Inferior parietal cortex (tissue), 1 donor: ENCODE data around the gene PPWD1.

Source experiments
- DNase-seq: peaks from one replicate; pipeline ENCODE4 v3.0.0-alpha.2; 2016; ENCODE audit errors: extremely low spot score

The PPWD1 gene

GRCh38 chr5:65623482-65623881 lies 60.4 kb downstream of the PPWD1 start:
- no peak for DNase-seq

DNA sequence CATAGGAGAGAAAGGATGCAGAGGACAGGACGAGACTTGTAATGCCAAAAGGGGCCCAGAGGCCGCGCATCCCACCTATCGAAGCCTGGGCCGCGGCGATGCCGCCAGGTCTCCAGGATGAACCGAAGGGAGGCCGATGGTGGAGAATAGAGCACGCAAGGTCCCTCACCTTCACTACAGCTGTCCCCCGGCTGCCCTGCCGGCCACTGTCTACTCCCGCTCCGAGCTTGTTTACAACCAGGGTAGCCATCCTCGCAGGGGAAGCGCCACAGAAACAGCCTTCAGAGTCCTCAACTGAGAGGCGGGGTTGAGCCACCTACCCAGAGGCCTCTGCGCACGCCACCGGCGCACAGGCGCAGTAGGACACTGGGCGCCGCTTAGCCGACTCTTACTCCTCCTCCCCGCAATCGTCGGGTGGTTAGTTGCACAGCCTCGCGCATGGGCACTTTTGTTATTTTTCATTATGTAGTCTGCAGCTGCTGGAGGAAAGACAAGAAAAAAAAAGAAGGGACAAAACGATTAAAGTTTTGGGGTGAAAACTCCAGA lies 61.0 kb downstream of the PPWD1 start, which contains the start of gene TRIM23:
TRIM23 (minus strand) TSS at position 309 of the 546 bp plus-strand sequence; CDS start at position 250, 59 bp downstream.
- DNase-seq = peak; percentile 97

GRCh38 chr5:65624571-65625555 lies 61.8 kb downstream of the PPWD1 start, which contains the start of the genes SHLD3 and TRAPPC13:
SHLD3 (plus strand) TSS chr5:65625027; CDS start chr5:65629588, 4,561 bp downstream.
TRAPPC13 (plus strand) TSS chr5:65625027; CDS start chr5:65625061, 34 bp downstream.
- DNase-seq = peak; percentile 96

- DNase-seq = no peak
These were observed 62.6 kb downstream of the PPWD1 start for GRCh38 chr5:65625743-65626142.

GRCh38 chr5:65630981-65631380 lies 67.9 kb downstream of the PPWD1 start:
- no peak for DNase-seq
